HFFc6 (cell line): ENCODE data around the gene JUNB. TPM values are rescaled to one million over a fixed set of nuclear protein-coding genes. Genes with fewer than 3 reads are reported as not detected.
A peak's percentile ranks its signal among the peaks of the same experiment; 100 is the strongest.

Experiments
- DNase-seq: peaks from one replicate; pipeline ENCODE4 v3.0.0-alpha.2; 2018
- H3K27ac Mint-ChIP-seq: 2 replicates; pipeline ENCODE4 v1.8.0; 2020; ENCODE audit warnings: mild to moderate bottlenecking, mixed read lengths
- H3K27me3 Mint-ChIP-seq: 2 replicates; pipeline ENCODE4 v1.8.0; 2021; ENCODE audit warnings: mild to moderate bottlenecking, moderate library complexity, mixed read lengths; ENCODE audit not compliant: insufficient read depth
- H3K36me3 Mint-ChIP-seq: 2 replicates; pipeline ENCODE4 v1.8.0; 2021; ENCODE audit warnings: low read depth, mixed read lengths
- H3K4me1 Mint-ChIP-seq: 2 replicates; pipeline ENCODE4 v1.8.0; 2020; ENCODE audit warnings: low read depth, mixed read lengths
- H3K4me3 Mint-ChIP-seq: 2 replicates; pipeline ENCODE4 v1.8.0; 2020; ENCODE audit warnings: mild to moderate bottlenecking, moderate library complexity, mixed read lengths
- H3K9me3 Mint-ChIP-seq: 2 replicates; pipeline ENCODE4 v1.8.0; 2020; ENCODE audit warnings: mild to moderate bottlenecking, mixed read lengths
- CTCF ChIP-seq: fragments of 200-600 bp; sonication (generic); IDR thresholded peaks from 2 replicates; pipeline ENCODE4 v1.5.0; 2021; ENCODE audit warnings: antibody characterized with exemption, mild to moderate bottlenecking
- total RNA-seq, 6 experiments: library from RNA; stranded (reverse); fragmentation: NEBNext Ultra II Directional; extraction: Animal tissue kit (Norgen Biotek cat#: 25700); gene quantifications; 2 replicates in 1 of 6; 3 replicates in 5 of 6; pipeline ENCODE4 v1.2.3, GENCODE V29; 2021

Gene JUNB
- total RNA-seq, 6 experiments from 2014 or later = 52.1 to 89.2 (median 83.8) TPM

GRCh38 chr19:12774588-12775555 lies 16.4 kb upstream of the JUNB start, which contains the start of gene HOOK2:
Gene HOOK2 (minus strand): TSS chr19:12775552. CDS start chr19:12775449, 103 bp downstream.
- peaks cover 50% of the 10 kb centered on the region for H3K4me1 Mint-ChIP-seq
- DNase-seq = no peak
- no peak for TF ChIP-seq CTCF
- peak within 1 kb of the TSS; percentile 73 for H3K4me3 Mint-ChIP-seq
- H3K27ac Mint-ChIP-seq = peak within 1 kb of the TSS; percentile 40; the same call in 1 of the 2 replicates
- H3K36me3 Mint-ChIP-seq = no peaks in the 10 kb centered on the region
- H3K9me3 Mint-ChIP-seq = no peaks in the 10 kb centered on the region
- H3K27me3 Mint-ChIP-seq = no peaks in the 10 kb centered on the region; the same call in 1 of the 2 replicates

GRCh38 chr19:12777217-12778016 lies 13.9 kb upstream of the JUNB start:
- Mint-ChIP-seq H3K4me3 (peak overlapping the region; percentile 91), H3K9me3 (no peaks in the 10 kb centered on the region), H3K27me3 (no peaks in the 10 kb centered on the region; the same call in 1 of the 2 replicates), H3K36me3 (no peaks in the 10 kb centered on the region), H3K4me1 (peaks cover 51% of the 10 kb centered on the region), H3K27ac (peak overlapping the region; percentile 95)
- peak; percentile 63 for DNase-seq
- peak; percentile 98 for TF ChIP-seq CTCF

- Mint-ChIP-seq H3K4me1 (peaks cover 43% of the 10 kb centered on the region), H3K27ac (peak overlapping the region; percentile 95), H3K9me3 (no peaks in the 10 kb centered on the region), H3K4me3 (peak overlapping the region; percentile 91), H3K36me3 (no peaks in the 10 kb centered on the region), H3K27me3 (no peaks in the 10 kb centered on the region; the same call in 1 of the 2 replicates)
- TF ChIP-seq CTCF = no peak
- DNase-seq = peak; percentile 65
Measured at GRCh38 chr19:12778017-12778904, 13.0 kb upstream of the JUNB start.

- H3K36me3 Mint-ChIP-seq = no peaks in the 10 kb centered on the region
- peaks cover 37% of the 10 kb centered on the region for H3K4me1 Mint-ChIP-seq
- H3K27me3 Mint-ChIP-seq = no peaks in the 10 kb centered on the region; the same call in 1 of the 2 replicates
- DNase-seq = no peak
- no peaks in the 10 kb centered on the region for H3K9me3 Mint-ChIP-seq
- peak overlapping the region; percentile 95 for H3K27ac Mint-ChIP-seq
- TF ChIP-seq CTCF = no peak
- peak overlapping the region; percentile 91 for H3K4me3 Mint-ChIP-seq
Measured at GRCh38 chr19:12778905-12779161, 12.5 kb upstream of the JUNB start.
